Muscle layer of colon (tissue), 2 donors: Measurements from ENCODE around the gene FILIP1L.

ENCODE experiments used
- H3K27ac ChIP-seq: one replicate; pipeline ENCODE4 v1.7.0; 2013; ENCODE audit warnings: low read depth, mild to moderate bottlenecking, low read length, moderate library complexity
- H3K27me3 ChIP-seq, 2 donors: one replicate each; pipeline ENCODE4 v1.7.0; 2013; ENCODE audit warnings: low read length in 2 of 2, mild to moderate bottlenecking in 2 of 2; ENCODE audit not compliant: insufficient read depth in 2 of 2, control insufficient read depth in 1 of 2
- H3K36me3 ChIP-seq: one replicate; pipeline ENCODE4 v1.7.0; 2013; ENCODE audit warnings: mild to moderate bottlenecking, low read length; ENCODE audit not compliant: insufficient read depth
- H3K4me1 ChIP-seq: one replicate; pipeline ENCODE4 v1.7.0; 2013; ENCODE audit warnings: mild to moderate bottlenecking, low read length; ENCODE audit not compliant: insufficient read depth
- H3K4me3 ChIP-seq, 2 donors: one replicate each; pipeline ENCODE4 v1.7.0; 2013; ENCODE audit warnings: low read length in 2 of 2, low read depth in 1 of 2, mild to moderate bottlenecking in 1 of 2, moderate library complexity in 1 of 2
- H3K9ac ChIP-seq: one replicate; pipeline ENCODE4 v1.7.0; 2013; ENCODE audit warnings: low read length
- H3K9me3 ChIP-seq: one replicate; pipeline ENCODE4 v1.7.0; 2013; ENCODE audit warnings: mild to moderate bottlenecking, low read length
- donor health status: abdominal sarcoma.
- donor health status: Adenocarcinoma of cecum.

Gene FILIP1L

DNA sequence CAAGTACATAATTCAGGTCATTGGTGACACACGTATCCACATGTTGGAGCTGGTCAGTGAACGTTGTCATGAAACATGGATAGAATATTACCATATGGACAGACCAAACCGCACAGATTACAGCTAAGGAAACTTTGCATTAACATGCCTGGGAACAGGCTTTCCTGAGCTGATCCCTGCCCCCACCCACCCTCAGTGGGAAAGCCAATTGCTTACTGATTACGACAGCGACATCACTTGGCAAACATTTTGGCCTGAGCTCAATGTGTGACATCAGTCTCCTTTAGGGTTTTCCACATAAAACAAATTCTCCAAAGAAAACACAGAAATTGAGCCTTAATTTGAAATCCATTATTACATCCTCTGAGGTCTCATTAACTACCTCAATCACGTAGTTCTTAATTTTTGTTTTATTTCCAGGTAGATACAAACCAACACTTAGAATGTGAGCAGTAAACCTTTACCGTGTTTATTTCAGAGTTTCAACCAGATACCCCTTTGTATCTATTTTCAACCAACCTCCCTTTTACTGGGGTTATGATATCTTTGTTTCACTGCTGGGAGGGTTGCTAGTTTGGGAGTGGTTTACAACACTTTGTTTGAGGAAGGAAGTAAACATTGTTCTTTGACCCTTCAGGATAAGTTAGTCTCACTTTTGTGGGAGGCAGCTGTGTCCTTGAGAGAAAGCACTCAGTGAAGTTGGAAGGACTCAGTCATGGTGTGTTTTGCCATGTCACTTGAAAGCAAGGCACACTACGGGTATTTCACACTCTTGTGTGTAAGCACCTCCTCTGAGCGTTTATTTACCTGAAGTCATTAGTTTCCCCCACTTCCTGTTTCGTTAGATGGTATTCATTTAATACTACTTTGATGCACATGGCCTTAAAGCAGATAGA is 193.6 kb downstream of the FILIP1L start:
- H3K9ac ChIP-seq, result no peak overlapping the region
- peaks cover 30% of the 10 kb centered on the region for H3K4me1 ChIP-seq
- no peak overlapping the region for H3K4me3 ChIP-seq
- no peaks in the 10 kb centered on the region for H3K36me3 ChIP-seq
- H3K9me3 ChIP-seq, result no peaks in the 10 kb centered on the region
- no peak overlapping the region for H3K27ac ChIP-seq
- no peaks in the 10 kb centered on the region for H3K27me3 ChIP-seq

DNA sequence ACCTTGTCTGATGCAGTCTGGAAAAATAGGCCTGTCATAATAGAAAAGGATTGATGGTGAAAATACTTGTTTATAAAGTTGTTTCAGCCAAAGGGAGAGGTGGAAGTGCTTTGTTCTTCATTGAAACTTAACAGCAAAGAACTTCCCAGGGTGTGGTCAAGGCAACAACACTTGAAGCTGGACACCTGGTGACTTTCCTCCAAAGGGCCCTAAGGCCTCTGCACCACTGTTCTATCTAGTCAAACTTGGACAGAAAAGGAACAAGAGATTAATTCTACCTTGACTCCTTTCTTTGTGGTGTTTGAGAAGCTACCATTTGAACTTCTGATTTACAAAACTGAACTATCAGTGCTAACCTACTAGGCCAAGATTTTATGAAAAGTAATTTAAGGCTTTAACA is 194.6 kb downstream of the FILIP1L start:
- Histone ChIP-seq H3K9me3 (no peaks in the 10 kb centered on the region), H3K4me1 (peaks cover 21% of the 10 kb centered on the region), H3K27ac (no peak overlapping the region), H3K27me3 (no peaks in the 10 kb centered on the region), H3K36me3 (no peaks in the 10 kb centered on the region), H3K4me3 (no peak overlapping the region), H3K9ac (no peak overlapping the region)

DNA sequence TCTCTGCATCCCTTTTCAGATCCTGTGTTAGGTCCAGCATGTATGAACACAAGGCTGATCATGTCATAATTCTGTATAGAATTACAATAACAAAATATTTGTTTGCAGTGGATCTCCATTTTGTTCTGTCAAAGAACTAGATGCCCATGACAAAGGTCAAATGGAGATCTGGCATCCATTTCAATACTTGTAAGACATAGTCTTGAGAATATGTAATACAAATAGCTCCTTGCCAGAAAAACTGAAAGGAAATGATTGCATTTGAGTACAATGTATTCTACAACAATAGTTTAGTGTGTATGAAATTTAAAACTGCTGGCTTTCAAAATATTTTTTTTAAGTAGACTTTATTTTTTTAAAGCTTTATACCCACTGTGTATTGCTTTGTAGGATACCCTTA is 195.6 kb downstream of the FILIP1L start:
- H3K27ac ChIP-seq, result no peak overlapping the region
- no peak overlapping the region for H3K9ac ChIP-seq
- peaks cover 21% of the 10 kb centered on the region for H3K4me1 ChIP-seq
- no peak overlapping the region for H3K4me3 ChIP-seq
- H3K27me3 ChIP-seq, result no peaks in the 10 kb centered on the region
- no peaks in the 10 kb centered on the region for H3K36me3 ChIP-seq
- no peaks in the 10 kb centered on the region for H3K9me3 ChIP-seq

DNA sequence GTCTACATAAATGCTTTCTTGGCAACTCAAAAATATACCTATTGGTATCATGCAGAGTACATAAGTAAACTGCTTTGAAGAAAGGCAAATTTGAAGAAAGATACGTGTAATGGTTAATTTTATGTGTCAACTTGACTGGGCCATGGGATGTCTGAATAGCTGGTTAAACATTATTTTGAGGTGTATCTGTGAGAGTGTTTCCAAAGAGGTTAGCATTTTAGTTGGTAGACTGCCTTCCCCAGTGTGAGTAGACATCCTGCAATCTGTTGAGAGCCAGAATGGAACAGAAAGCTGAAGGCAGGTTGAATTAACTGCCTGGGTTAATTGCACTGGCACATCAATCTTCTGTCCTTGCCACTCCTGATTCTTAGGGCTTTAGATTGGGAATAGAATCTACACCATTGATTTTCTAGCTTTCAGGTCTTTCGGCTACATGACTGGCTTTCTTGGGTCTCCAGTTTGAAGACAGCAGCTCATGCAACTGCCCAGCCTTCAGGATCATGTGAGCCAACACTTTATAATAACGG is 198.3 kb downstream of the FILIP1L start:
- Histone ChIP-seq H3K9me3 (no peaks in the 10 kb centered on the region), H3K27ac (no peak overlapping the region), H3K9ac (no peak overlapping the region), H3K36me3 (no peaks in the 10 kb centered on the region), H3K4me1 (peaks cover 17% of the 10 kb centered on the region), H3K27me3 (no peaks in the 10 kb centered on the region), H3K4me3 (no peak overlapping the region)

DNA sequence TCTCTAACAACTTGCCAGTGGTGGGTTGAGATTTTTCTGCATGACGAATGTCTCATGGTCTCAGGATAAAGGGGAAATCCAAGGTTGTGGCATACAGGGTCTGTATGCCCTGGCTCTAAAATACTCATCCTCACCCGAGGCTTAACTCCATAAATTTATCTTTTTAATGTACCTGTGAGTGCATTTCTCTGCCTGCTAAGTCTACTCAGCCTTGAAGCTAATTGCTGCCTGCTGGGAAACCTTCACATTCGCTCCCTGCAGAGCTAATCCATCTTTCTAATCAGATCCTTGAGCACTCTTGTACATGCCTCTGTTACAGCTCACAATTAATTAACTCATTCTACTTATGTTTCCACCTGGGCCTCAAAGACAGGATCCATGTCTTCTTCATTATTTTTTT is 202.9 kb downstream of the FILIP1L start:
- no peaks in the 10 kb centered on the region for H3K36me3 ChIP-seq
- peaks cover 6% of the 10 kb centered on the region for H3K4me1 ChIP-seq
- no peak overlapping the region for H3K9ac ChIP-seq
- H3K27ac ChIP-seq, result no peak overlapping the region
- H3K27me3 ChIP-seq, result no peaks in the 10 kb centered on the region
- H3K9me3 ChIP-seq, result no peaks in the 10 kb centered on the region
- no peak overlapping the region for H3K4me3 ChIP-seq

DNA sequence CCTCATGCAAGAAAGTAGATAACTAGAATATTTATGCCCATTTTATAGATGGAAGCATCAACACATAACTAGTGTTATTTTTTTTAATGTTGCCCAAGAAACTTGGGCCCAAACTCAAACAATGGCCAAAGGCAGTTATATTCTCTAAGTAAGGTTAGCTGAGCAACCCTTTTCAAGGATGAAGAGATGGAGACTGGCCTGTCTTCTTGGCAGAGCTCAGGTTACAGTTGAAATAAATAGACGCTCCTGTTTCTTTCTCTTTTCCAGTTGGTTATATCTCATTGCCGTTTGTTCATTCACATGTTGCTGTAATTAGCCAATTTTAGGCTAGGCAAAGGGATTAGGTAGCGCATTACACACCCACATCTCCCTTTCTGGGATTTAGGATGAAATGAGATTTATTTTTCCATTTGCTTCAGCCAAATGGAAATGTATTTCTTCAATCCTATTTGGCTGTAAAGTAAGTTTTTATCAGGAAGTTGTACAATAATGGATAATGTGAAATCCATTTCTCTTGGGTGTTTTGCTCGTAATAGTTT is 203.5 kb downstream of the FILIP1L start:
- no peaks in the 10 kb centered on the region for H3K36me3 ChIP-seq
- H3K27ac ChIP-seq, result no peak overlapping the region

DNA sequence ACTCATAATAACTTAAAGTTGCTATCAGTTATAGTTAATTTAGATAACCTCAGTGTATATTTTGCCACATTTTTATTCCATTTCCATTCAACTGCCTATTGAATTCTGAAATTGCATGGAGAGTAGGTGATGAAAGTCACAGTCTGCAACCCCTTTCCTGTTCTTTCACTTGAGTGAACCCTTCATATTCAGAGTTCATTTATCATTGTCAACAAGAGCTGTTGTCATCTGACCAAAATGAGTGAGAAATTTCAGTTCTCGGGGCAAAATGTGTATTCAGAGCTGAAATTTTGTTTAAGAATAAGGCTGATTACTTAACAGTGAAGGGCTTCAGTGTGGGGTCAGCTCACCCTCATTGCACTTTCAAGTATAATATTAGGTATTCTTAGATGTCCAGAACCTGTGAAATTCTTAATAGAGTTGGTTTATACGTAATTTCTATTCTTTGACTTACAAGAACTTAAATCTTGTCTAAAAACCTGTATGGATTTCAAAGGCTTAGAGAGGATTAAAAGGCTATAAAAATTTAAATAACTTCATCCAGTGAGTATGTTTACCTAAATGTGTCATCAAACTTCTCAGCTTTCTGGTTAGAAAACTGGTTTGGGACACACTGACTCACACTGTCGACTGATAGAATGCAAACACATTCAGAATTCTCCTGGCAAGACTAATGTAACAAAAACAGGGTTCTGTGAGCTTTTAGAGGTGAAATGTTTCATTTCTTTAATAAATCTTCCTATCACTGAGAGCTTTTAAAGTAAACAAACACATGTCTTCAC is 204.4 kb downstream of the FILIP1L start:
- no peak overlapping the region for H3K27ac ChIP-seq
- H3K4me3 ChIP-seq, result no peak overlapping the region
- H3K36me3 ChIP-seq, result no peaks in the 10 kb centered on the region
- no peak overlapping the region for H3K9ac ChIP-seq
- peaks cover 6% of the 10 kb centered on the region for H3K4me1 ChIP-seq
- no peaks in the 10 kb centered on the region for H3K27me3 ChIP-seq
- H3K9me3 ChIP-seq, result no peaks in the 10 kb centered on the region

More for the DNA sequence above, 203.5 kb downstream of the FILIP1L start:
- no peak overlapping the region for H3K4me3 ChIP-seq
- no peaks in the 10 kb centered on the region for H3K27me3 ChIP-seq
- no peaks in the 10 kb centered on the region for H3K9me3 ChIP-seq
- H3K9ac ChIP-seq, result no peak overlapping the region
- peaks cover 6% of the 10 kb centered on the region for H3K4me1 ChIP-seq

DNA sequence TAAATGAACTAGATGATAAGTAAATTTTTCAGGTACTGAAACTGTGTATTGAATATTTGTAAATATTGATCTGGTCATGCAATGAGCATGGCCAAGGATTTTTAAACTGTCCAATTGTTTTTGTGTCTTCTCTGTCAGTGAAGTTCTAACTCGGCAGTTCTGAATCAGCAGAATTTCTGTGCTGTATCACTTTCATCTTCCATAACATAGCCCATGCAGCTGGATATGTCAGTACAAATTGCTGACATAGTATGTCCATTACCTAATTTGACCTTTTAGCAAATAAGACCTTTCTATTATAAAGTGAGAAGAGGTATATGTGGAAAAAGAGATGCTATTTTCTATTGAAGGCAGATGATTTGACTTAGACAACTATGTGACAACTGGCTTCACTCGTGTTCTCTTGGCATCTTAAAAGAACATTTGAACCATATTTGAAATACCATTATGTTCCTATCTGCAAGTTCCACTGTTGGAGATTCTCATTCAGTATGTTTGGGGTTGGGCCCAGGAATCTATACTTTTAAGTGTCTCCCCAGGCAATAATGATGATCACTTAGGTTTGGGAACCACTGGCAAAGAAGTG is 206.2 kb downstream of the FILIP1L start:
- Histone ChIP-seq H3K27ac (no peak overlapping the region), H3K36me3 (no peaks in the 10 kb centered on the region), H3K4me3 (no peak overlapping the region), H3K9ac (no peak overlapping the region), H3K4me1 (peaks cover 6% of the 10 kb centered on the region), H3K27me3 (no peaks in the 10 kb centered on the region), H3K9me3 (no peaks in the 10 kb centered on the region)

DNA sequence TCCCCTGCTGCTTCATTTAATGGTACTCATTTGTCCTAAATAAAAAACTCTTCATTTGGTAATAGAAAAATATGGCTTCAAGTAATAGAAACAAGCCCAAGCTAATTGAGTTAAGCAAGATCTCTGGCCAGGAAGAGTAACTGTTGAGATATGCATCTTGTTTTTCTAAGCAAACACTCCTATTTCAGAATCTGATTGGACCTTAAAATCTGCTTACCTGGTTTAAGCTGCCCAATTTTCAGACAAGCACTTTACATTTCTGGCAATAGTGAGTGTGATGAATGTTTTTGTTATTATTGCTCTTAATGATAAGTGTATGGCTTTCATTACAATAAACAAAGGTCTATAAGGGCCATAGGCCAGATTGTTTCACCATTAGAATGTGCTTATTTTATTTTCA is 210.4 kb downstream of the FILIP1L start:
- H3K27ac ChIP-seq, result no peak overlapping the region
- H3K4me3 ChIP-seq, result no peak overlapping the region
- H3K36me3 ChIP-seq, result no peaks in the 10 kb centered on the region
- H3K4me1 ChIP-seq, result peaks cover 5% of the 10 kb centered on the region
- H3K27me3 ChIP-seq, result no peaks in the 10 kb centered on the region
- no peaks in the 10 kb centered on the region for H3K9me3 ChIP-seq
- H3K9ac ChIP-seq, result no peak overlapping the region

DNA sequence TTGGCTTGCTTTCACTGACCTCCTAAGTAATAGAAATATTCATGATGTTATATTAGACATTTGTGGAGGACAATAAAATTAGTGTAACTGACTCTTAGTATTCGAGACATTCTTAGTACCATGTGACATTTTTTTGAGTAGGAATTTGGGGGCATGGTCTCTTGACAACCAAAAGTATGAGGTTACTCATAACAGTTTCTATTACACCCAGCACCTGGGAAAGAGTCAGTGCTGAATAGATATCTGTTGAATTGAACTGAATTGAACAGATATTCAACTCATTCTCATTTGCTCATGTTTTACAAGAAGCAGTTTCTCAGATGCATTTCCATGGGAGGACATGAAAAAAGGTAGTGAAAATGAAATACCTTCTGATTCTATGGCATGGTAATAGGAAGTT is 212.2 kb downstream of the FILIP1L start:
- no peaks in the 10 kb centered on the region for H3K9me3 ChIP-seq
- no peaks in the 10 kb centered on the region for H3K36me3 ChIP-seq
- H3K4me3 ChIP-seq, result no peak overlapping the region
- H3K27me3 ChIP-seq, result no peaks in the 10 kb centered on the region
- H3K27ac ChIP-seq, result no peak overlapping the region
- peaks cover 5% of the 10 kb centered on the region for H3K4me1 ChIP-seq
- H3K9ac ChIP-seq, result no peak overlapping the region
